B cell (primary cell): Measurements from ENCODE around the gene MFAP2.

ENCODE experiments used
- EZH2 ChIP-seq: IDR thresholded peaks from 2 replicates; pipeline ENCODE4 v1.6.1; 2012; ENCODE audit warnings: borderline replicate concordance, low read depth, mild to moderate bottlenecking, moderate library complexity, low read length; ENCODE audit not compliant: insufficient read depth, poor library complexity, severe bottlenecking
- TF ChIP-seq, protein P1 (sequence below): fragments of 200-600 bp; IDR thresholded peaks from one replicate; pipeline ENCODE4 v1.8.0; 2022; ENCODE audit warnings: antibody characterized with exemption, mild to moderate bottlenecking

- TF ChIP-seq, protein P1, sequence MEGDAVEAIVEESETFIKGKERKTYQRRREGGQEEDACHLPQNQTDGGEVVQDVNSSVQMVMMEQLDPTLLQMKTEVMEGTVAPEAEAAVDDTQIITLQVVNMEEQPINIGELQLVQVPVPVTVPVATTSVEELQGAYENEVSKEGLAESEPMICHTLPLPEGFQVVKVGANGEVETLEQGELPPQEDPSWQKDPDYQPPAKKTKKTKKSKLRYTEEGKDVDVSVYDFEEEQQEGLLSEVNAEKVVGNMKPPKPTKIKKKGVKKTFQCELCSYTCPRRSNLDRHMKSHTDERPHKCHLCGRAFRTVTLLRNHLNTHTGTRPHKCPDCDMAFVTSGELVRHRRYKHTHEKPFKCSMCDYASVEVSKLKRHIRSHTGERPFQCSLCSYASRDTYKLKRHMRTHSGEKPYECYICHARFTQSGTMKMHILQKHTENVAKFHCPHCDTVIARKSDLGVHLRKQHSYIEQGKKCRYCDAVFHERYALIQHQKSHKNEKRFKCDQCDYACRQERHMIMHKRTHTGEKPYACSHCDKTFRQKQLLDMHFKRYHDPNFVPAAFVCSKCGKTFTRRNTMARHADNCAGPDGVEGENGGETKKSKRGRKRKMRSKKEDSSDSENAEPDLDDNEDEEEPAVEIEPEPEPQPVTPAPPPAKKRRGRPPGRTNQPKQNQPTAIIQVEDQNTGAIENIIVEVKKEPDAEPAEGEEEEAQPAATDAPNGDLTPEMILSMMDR: no peak
- TF ChIP-seq EZH2: no peak
These were observed 12.3 kb upstream of the MFAP2 start for GRCh38 chr1:16992675-16993074.
